Stimulated activated CD8-positive, alpha-beta memory T cell treated with anti-CD3 and anti-CD28 coated beads, Interleukin-7, amount 100 ng/mL, for 48 hours (primary cell): ENCODE data around the gene FAM149A.

Source experiments
- DNase-seq, 2 donors: peaks; one replicate each; pipeline ENCODE4 v3.0.0-alpha.2; 2020; ENCODE audit warnings: low read depth in 1 of 2; ENCODE audit errors: extremely low read depth in 1 of 2

The FAM149A gene

GRCh38 chr4:186200516-186200915, 96.0 kb downstream of the FAM149A start:
- no peak for DNase-seq

- no peak for DNase-seq
Measured at GRCh38 chr4:186201010-186201409, 96.5 kb downstream of the FAM149A start.

- DNase-seq, result peak in 1 of 2 donors; percentile 50
Measured at GRCh38 chr4:186201535-186202230, 97.2 kb downstream of the FAM149A start.

- DNase-seq, result no peak
Measured at GRCh38 chr4:186202490-186203140, 98.1 kb downstream of the FAM149A start.

- no peak for DNase-seq
Measured at GRCh38 chr4:186203406-186203805, 98.9 kb downstream of the FAM149A start.

GRCh38 chr4:186204103-186204559, 99.6 kb downstream of the FAM149A start:
- DNase-seq, result peak in 1 of 2 donors; percentile 49

- DNase-seq, result no peak
Measured at GRCh38 chr4:186204686-186205085, 100.2 kb downstream of the FAM149A start.

GRCh38 chr4:186205156-186205555, 100.7 kb downstream of the FAM149A start:
- DNase-seq, result no peak

- DNase-seq, result no peak
Measured at GRCh38 chr4:186216465-186217024, 112.0 kb downstream of the FAM149A start.

- DNase-seq, result no peak
Measured at GRCh38 chr4:186217733-186218293, 113.3 kb downstream of the FAM149A start.

- no peak for DNase-seq
Measured at GRCh38 chr4:186221624-186222023, 117.1 kb downstream of the FAM149A start.
